ENCODE data around the gene SLITRK2. TPM values are rescaled to one million over a fixed set of nuclear protein-coding genes. Genes with fewer than 3 reads are reported as not detected.

Gene SLITRK2
- total RNA-seq, 2 experiments from 2014 or later = not detected

DNA sequence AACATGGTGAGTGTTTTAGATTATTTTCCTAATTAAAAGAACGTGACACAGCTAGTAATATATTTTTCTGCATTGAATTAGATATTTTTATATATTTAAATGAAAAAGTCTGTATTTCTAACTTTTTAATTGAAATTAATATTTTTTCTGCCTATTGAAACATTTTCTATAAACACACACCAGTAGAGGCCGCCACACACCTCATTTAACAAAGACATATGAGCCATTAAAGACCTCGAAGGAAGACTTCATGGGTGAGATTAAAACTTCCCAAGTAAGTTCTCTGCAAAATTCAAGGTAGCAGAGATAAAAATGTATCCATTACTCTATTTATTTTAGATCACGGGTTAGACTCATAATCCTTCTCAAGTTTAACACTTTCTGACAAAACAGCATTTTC lies 8.3 kb downstream of the SLITRK2 start:
- ATAC-seq (no peak), DNase-seq (no peak)
- no peak overlapping the region for H3K4me3 Mint-ChIP-seq
- H3K9me3 Mint-ChIP-seq (ENCODE audit: insufficient read depth) = no peaks in the 10 kb centered on the region
- no peak overlapping the region for H3K27ac Mint-ChIP-seq
- H3K4me1 Mint-ChIP-seq (ENCODE audit: low read depth) = no peaks in the 10 kb centered on the region
- CTCF ChIA-PET = no interaction called here
- H3K27me3 Mint-ChIP-seq (ENCODE audit: low read depth) = no peaks in the 10 kb centered on the region
- no peaks in the 10 kb centered on the region for H3K36me3 Mint-ChIP-seq (ENCODE audit: low read depth)
- POLR2A ChIA-PET = no interaction called here

DNA sequence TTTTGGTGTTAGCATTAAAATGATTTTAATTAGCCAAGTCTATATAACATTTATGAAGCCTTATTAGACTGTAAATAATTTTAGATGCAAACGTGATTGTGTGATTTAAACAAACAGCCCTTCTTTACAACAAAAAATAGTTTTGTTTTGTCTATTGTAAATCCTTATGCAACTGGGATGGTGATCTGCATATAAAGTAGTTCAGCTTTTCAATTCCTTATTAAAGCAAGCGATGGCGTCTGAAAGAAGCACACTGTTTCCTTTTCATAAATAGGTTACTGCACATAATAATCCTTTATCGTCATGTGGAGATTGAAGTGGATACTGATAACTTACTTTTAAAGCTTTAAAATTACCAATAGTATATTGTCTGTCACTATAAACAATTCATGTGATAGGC lies 8.8 kb downstream of the SLITRK2 start:
- no peaks in the 10 kb centered on the region for H3K36me3 Mint-ChIP-seq (ENCODE audit: low read depth)
- no peaks in the 10 kb centered on the region for H3K9me3 Mint-ChIP-seq (ENCODE audit: insufficient read depth)

GRCh38 chrX:145832796-145833195 lies 15.2 kb downstream of the SLITRK2 start:
- CTCF ChIA-PET = no interaction called here
- no peaks in the 10 kb centered on the region for H3K36me3 Mint-ChIP-seq (ENCODE audit: low read depth)
- H3K27ac Mint-ChIP-seq = no peak overlapping the region
- ATAC-seq = no peak
- no peak overlapping the region for H3K4me3 Mint-ChIP-seq
- no peaks in the 10 kb centered on the region for H3K4me1 Mint-ChIP-seq (ENCODE audit: low read depth)
- no peaks in the 10 kb centered on the region for H3K9me3 Mint-ChIP-seq (ENCODE audit: insufficient read depth)
- POLR2A ChIA-PET = no interaction called here
- no peak for DNase-seq
- H3K27me3 Mint-ChIP-seq (ENCODE audit: low read depth) = no peaks in the 10 kb centered on the region

More for the DNA sequence above, 8.8 kb downstream of the SLITRK2 start:
- ATAC-seq (no peak), DNase-seq (no peak)
- H3K4me1 Mint-ChIP-seq (ENCODE audit: low read depth) = no peaks in the 10 kb centered on the region
- CTCF ChIA-PET = no interaction called here
- no peak overlapping the region for H3K27ac Mint-ChIP-seq
- no peak overlapping the region for H3K4me3 Mint-ChIP-seq
- POLR2A ChIA-PET = no interaction called here
- no peaks in the 10 kb centered on the region for H3K27me3 Mint-ChIP-seq (ENCODE audit: low read depth)

DNA sequence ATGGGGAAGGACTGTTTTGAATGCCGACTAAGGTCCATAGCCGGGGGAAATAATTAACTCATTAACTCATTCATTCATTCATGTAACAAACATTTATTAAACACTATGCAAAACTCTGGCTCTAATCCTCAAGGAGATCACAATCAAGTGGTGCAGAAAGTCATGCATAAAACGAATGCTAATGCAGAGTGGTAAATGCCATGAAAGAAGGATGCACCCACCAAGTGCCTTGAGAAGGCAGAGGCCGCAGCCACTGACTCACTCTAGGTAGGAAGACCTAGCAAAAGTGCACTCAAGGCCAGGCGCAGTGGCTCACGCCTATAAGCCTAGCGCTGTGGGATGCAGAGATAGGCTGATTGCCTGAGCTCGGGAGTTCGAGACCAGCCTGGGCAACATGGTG lies 22.9 kb downstream of the SLITRK2 start:
- DNase-seq (no peak), ATAC-seq (no peak)
- H3K4me1 Mint-ChIP-seq (ENCODE audit: low read depth) = no peaks in the 10 kb centered on the region
- POLR2A ChIA-PET = no interaction called here
- H3K9me3 Mint-ChIP-seq (ENCODE audit: insufficient read depth) = no peaks in the 10 kb centered on the region
- no peak overlapping the region for H3K4me3 Mint-ChIP-seq
- no peaks in the 10 kb centered on the region for H3K36me3 Mint-ChIP-seq (ENCODE audit: low read depth)
- no peaks in the 10 kb centered on the region for H3K27me3 Mint-ChIP-seq (ENCODE audit: low read depth)
- H3K27ac Mint-ChIP-seq = no peak overlapping the region
- CTCF ChIA-PET = no interaction called here

GRCh38 chrX:145843146-145843904 lies 25.7 kb downstream of the SLITRK2 start:
- H3K27ac Mint-ChIP-seq = no peak overlapping the region
- H3K36me3 Mint-ChIP-seq (ENCODE audit: low read depth) = no peaks in the 10 kb centered on the region
- ChIA-PET CTCF (no interaction called here), POLR2A (no interaction called here)
- no peaks in the 10 kb centered on the region for H3K9me3 Mint-ChIP-seq (ENCODE audit: insufficient read depth)
- ATAC-seq = no peak
- no peaks in the 10 kb centered on the region for H3K4me1 Mint-ChIP-seq (ENCODE audit: low read depth)
- no peak overlapping the region for H3K4me3 Mint-ChIP-seq
- no peak for DNase-seq
- H3K27me3 Mint-ChIP-seq (ENCODE audit: low read depth) = no peaks in the 10 kb centered on the region

- Mint-ChIP-seq H3K27me3 (ENCODE audit: low read depth) (no peaks in the 10 kb centered on the region), H3K4me1 (ENCODE audit: low read depth) (no peaks in the 10 kb centered on the region), H3K9me3 (ENCODE audit: insufficient read depth) (peaks cover 3% of the 10 kb centered on the region), H3K36me3 (ENCODE audit: low read depth) (no peaks in the 10 kb centered on the region), H3K4me3 (no peak overlapping the region), H3K27ac (no peak overlapping the region)
- no peak for ATAC-seq
- ChIA-PET POLR2A (no interaction called here), CTCF (no interaction called here)
- no peak for DNase-seq
Measured at GRCh38 chrX:145844886-145845285, 27.3 kb downstream of the SLITRK2 start.

DNA sequence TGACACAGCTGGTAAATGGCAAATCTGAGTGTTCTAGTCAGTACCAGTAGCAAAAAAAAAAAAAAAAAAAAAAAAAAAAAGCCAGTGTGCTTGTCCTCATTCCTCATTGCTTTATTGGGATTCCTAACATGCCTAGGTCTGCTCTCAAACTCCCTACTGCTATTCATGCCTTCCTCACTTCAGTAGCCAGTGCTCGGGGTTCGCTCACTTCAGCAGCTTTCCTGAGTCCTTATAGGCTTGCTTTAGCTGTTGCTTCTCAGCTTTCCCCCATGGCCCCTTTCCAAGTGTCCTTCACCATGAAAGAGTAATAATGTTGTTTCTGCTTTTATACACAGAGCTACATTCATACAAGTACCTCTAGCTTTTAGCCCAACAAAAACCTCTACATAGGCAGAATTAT lies 30.8 kb downstream of the SLITRK2 start:
- Mint-ChIP-seq H3K27me3 (ENCODE audit: low read depth) (no peaks in the 10 kb centered on the region), H3K4me3 (no peak overlapping the region), H3K4me1 (ENCODE audit: low read depth) (no peaks in the 10 kb centered on the region), H3K36me3 (ENCODE audit: low read depth) (no peaks in the 10 kb centered on the region), H3K9me3 (ENCODE audit: insufficient read depth) (peaks cover 3% of the 10 kb centered on the region), H3K27ac (no peak overlapping the region)
- ATAC-seq = no peak
- ChIA-PET POLR2A (no interaction called here), CTCF (no interaction called here)
- DNase-seq = no peak

- Mint-ChIP-seq H3K36me3 (ENCODE audit: low read depth) (no peaks in the 10 kb centered on the region), H3K9me3 (ENCODE audit: insufficient read depth) (peaks cover 3% of the 10 kb centered on the region), H3K4me1 (ENCODE audit: low read depth) (no peaks in the 10 kb centered on the region), H3K27ac (no peak overlapping the region), H3K27me3 (ENCODE audit: low read depth) (no peaks in the 10 kb centered on the region), H3K4me3 (no peak overlapping the region)
- DNase-seq (no peak), ATAC-seq (no peak)
- CTCF ChIA-PET = no interaction called here
- POLR2A ChIA-PET = no interaction called here
Measured at GRCh38 chrX:145848857-145849256, 31.2 kb downstream of the SLITRK2 start.

DNA sequence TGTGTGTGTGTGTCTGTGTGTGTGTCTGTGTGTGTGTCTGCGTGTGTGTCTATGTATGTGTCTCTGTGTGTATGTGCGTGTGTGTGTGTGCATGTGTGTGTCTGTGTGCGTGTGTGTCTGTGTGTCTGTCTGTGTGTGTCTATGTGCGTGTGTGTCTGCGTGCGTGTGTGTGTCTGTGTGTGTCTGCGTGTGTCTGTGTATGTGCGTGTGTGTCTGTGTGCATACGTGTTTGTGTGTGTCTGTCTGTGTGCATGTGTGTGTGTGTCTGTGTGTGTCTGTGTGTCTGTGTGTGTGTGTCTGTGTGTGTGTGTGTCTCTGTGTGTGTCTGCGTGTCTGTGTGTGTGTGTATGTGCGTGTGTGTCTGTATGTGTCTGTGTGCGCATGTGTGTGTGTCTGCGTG lies 35.6 kb downstream of the SLITRK2 start:
- Mint-ChIP-seq H3K9me3 (ENCODE audit: insufficient read depth) (peaks cover 3% of the 10 kb centered on the region), H3K4me1 (ENCODE audit: low read depth) (no peaks in the 10 kb centered on the region), H3K27ac (no peak overlapping the region), H3K36me3 (ENCODE audit: low read depth) (no peaks in the 10 kb centered on the region), H3K27me3 (ENCODE audit: low read depth) (no peaks in the 10 kb centered on the region), H3K4me3 (no peak overlapping the region)
- ChIA-PET CTCF (no interaction called here), POLR2A (no interaction called here)
- ATAC-seq (no peak), DNase-seq (no peak)

- no peak for ATAC-seq
- CTCF ChIA-PET = no interaction called here
- no peak overlapping the region for H3K27ac Mint-ChIP-seq
- POLR2A ChIA-PET = no interaction called here
- no peaks in the 10 kb centered on the region for H3K4me1 Mint-ChIP-seq (ENCODE audit: low read depth)
- no peaks in the 10 kb centered on the region for H3K36me3 Mint-ChIP-seq (ENCODE audit: low read depth)
- no peaks in the 10 kb centered on the region for H3K27me3 Mint-ChIP-seq (ENCODE audit: low read depth)
- no peak for DNase-seq
- no peak overlapping the region for H3K4me3 Mint-ChIP-seq
- H3K9me3 Mint-ChIP-seq (ENCODE audit: insufficient read depth) = no peaks in the 10 kb centered on the region
Measured at GRCh38 chrX:145856181-145856580, 38.6 kb downstream of the SLITRK2 start.

- Mint-ChIP-seq H3K4me1 (ENCODE audit: low read depth) (no peaks in the 10 kb centered on the region), H3K9me3 (ENCODE audit: insufficient read depth) (no peaks in the 10 kb centered on the region), H3K4me3 (no peak overlapping the region), H3K27ac (no peak overlapping the region), H3K27me3 (ENCODE audit: low read depth) (no peaks in the 10 kb centered on the region), H3K36me3 (ENCODE audit: low read depth) (no peaks in the 10 kb centered on the region)
- CTCF ChIA-PET = no interaction called here
- DNase-seq = no peak
- POLR2A ChIA-PET = no interaction called here
- ATAC-seq = no peak
Measured at GRCh38 chrX:145861818-145862217, 44.2 kb downstream of the SLITRK2 start.

DNA sequence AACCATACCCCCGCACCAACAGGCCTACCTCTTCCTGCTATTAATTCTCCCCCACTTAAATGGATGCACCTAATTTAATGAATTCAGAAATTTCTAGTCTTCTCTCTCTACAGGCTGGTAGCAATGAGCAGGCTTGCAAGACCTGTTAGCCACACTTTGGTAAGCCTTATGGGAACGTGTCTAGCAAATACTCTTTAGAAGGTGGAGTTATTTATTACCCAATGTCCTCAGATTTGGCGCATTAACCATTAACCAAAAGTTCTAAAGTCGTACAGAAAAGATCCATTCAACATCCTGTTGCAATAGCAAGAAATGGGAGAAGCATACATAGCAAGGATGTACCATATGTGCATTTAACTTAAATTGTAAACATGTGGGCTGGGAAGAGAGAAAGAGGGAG lies 47.5 kb downstream of the SLITRK2 start:
- ChIA-PET POLR2A (no interaction called here), CTCF (no interaction called here)
- ATAC-seq (no peak), DNase-seq (no peak)
- no peaks in the 10 kb centered on the region for H3K4me1 Mint-ChIP-seq (ENCODE audit: low read depth)
- no peak overlapping the region for H3K4me3 Mint-ChIP-seq
- H3K27me3 Mint-ChIP-seq (ENCODE audit: low read depth) = no peaks in the 10 kb centered on the region
- no peak overlapping the region for H3K27ac Mint-ChIP-seq
- no peaks in the 10 kb centered on the region for H3K9me3 Mint-ChIP-seq (ENCODE audit: insufficient read depth)
- H3K36me3 Mint-ChIP-seq (ENCODE audit: low read depth) = no peaks in the 10 kb centered on the region
